T47D (cell line): ENCODE data around the gene SORL1.

Experiments
- DNase-seq, 2 experiments: peaks; one replicate each; pipeline versions ENCODE4 v3.0.0 to v3.0.0-alpha.2; 2011 to 2012; ENCODE audit warnings: low read depth in 1 of 2, low spot score in 1 of 2
- JUND ChIP-seq: IDR thresholded peaks from 2 replicates; pipeline ENCODE4 v1.6.1; 2012; ENCODE audit warnings: low read depth
- in situ Hi-C: cut with HindIII; loops from 2 replicates; pipeline ENCODE4 v1.10.0; 2016; ENCODE audit warnings: low sequenced_read_pairs, low pct_unique_long_range_greater_than_20kb

SORL1 gene

GRCh38 chr11:121534131-121535093, 82.3 kb downstream of the SORL1 start:
- no peak for TF ChIP-seq JUND
- DNase-seq, result peak in 1 of 2 experiments; percentile 66
- in situ Hi-C loops, result no loop called here

- in situ Hi-C loops, result no loop called here
- DNase-seq, result no peak
- no peak for TF ChIP-seq JUND
Observed at GRCh38 chr11:121535129-121535796, 83.1 kb downstream of the SORL1 start.

- no peak for TF ChIP-seq JUND
- in situ Hi-C loops, result no loop called here
- DNase-seq, result no peak
Observed at GRCh38 chr11:121536126-121536525, 84.0 kb downstream of the SORL1 start.

- no peak for TF ChIP-seq JUND
- in situ Hi-C loops, result no loop called here
- DNase-seq, result no peak
Observed at GRCh38 chr11:121538054-121538453, 85.9 kb downstream of the SORL1 start.

GRCh38 chr11:121539000-121539399, 86.9 kb downstream of the SORL1 start:
- in situ Hi-C loops, result no loop called here
- DNase-seq, result no peak
- TF ChIP-seq JUND, result no peak

GRCh38 chr11:121540627-121541026, 88.5 kb downstream of the SORL1 start:
- DNase-seq, result no peak
- no peak for TF ChIP-seq JUND
- in situ Hi-C loops, result no loop called here

- in situ Hi-C loops, result no loop called here
Observed at GRCh38 chr11:121543836-121544380, 91.8 kb downstream of the SORL1 start.

GRCh38 chr11:121544956-121545355, 92.8 kb downstream of the SORL1 start:
- TF ChIP-seq JUND, result no peak
- no peak for DNase-seq
- in situ Hi-C loops, result no loop called here

More at GRCh38 chr11:121543836-121544380, 91.8 kb downstream of the SORL1 start:
- TF ChIP-seq JUND, result no peak
- DNase-seq, result no peak

- no peak for TF ChIP-seq JUND
- in situ Hi-C loops, result no loop called here
- DNase-seq, result no peak
Observed at GRCh38 chr11:121547574-121547973, 95.5 kb downstream of the SORL1 start.

- in situ Hi-C loops, result no loop called here
- DNase-seq, result no peak
Observed at GRCh38 chr11:121550247-121551030, 98.3 kb downstream of the SORL1 start.

GRCh38 chr11:121551463-121551862, 99.3 kb downstream of the SORL1 start:
- TF ChIP-seq JUND, result no peak
- in situ Hi-C loops, result no loop called here
- DNase-seq, result no peak

More at GRCh38 chr11:121550247-121551030, 98.3 kb downstream of the SORL1 start:
- TF ChIP-seq JUND, result no peak

- TF ChIP-seq JUND, result no peak
- in situ Hi-C loops, result no loop called here
- DNase-seq, result no peak
Observed at GRCh38 chr11:121552154-121552553, 100.0 kb downstream of the SORL1 start.

GRCh38 chr11:121552644-121553043, 100.5 kb downstream of the SORL1 start:
- no peak for TF ChIP-seq JUND
- in situ Hi-C loops, result no loop called here
- DNase-seq, result no peak
